ENCODE data around the gene SLC26A9.

SLC26A9 gene

GRCh38 chr1:205943245-205943644, at the start of gene SLC26A9:
Gene SLC26A9, minus strand, starts transcription at chr1:205943456. Its CDS starts 7,636 bp downstream, at chr1:205935820.
- no peak for DNase-seq (ENCODE audit: low read depth in 3 of 3)

GRCh38 chr1:205992218-205992882, 49.1 kb upstream of the SLC26A9 start:
- no peak for DNase-seq (ENCODE audit: low read depth in 3 of 3)

- no peak for DNase-seq (ENCODE audit: low read depth in 3 of 3)
These were observed 48.0 kb upstream of the SLC26A9 start for GRCh38 chr1:205991237-205991636.

- no peak for DNase-seq (ENCODE audit: low read depth in 3 of 3)
These were observed 47.0 kb upstream of the SLC26A9 start for GRCh38 chr1:205990226-205990625.

GRCh38 chr1:205989786-205990185, 46.5 kb upstream of the SLC26A9 start:
- DNase-seq (ENCODE audit: low read depth in 3 of 3): no peak

- DNase-seq (ENCODE audit: low read depth in 3 of 3): no peak
These were observed 45.3 kb upstream of the SLC26A9 start for GRCh38 chr1:205988585-205988995.

- DNase-seq (ENCODE audit: low read depth in 3 of 3): no peak
These were observed 43.6 kb upstream of the SLC26A9 start for GRCh38 chr1:205986861-205987260.

GRCh38 chr1:205986292-205986691, 43.0 kb upstream of the SLC26A9 start:
- no peak for DNase-seq (ENCODE audit: low read depth in 3 of 3)

- DNase-seq (ENCODE audit: low read depth in 3 of 3): no peak
These were observed 42.2 kb upstream of the SLC26A9 start for GRCh38 chr1:205985330-205986005.

- DNase-seq (ENCODE audit: low read depth in 3 of 3): peak in 1 of 3 experiments; percentile 25
These were observed 40.9 kb upstream of the SLC26A9 start for GRCh38 chr1:205983925-205984725.

- no peak for DNase-seq (ENCODE audit: low read depth in 3 of 3)
These were observed 38.0 kb upstream of the SLC26A9 start for GRCh38 chr1:205981257-205981656.

GRCh38 chr1:205980237-205980870, 37.1 kb upstream of the SLC26A9 start:
- no peak for DNase-seq (ENCODE audit: low read depth in 3 of 3)

GRCh38 chr1:205979301-205979700, 36.0 kb upstream of the SLC26A9 start:
- no peak for DNase-seq (ENCODE audit: low read depth in 3 of 3)

- no peak for DNase-seq (ENCODE audit: low read depth in 3 of 3)
These were observed 35.4 kb upstream of the SLC26A9 start for GRCh38 chr1:205978676-205979075.

- DNase-seq (ENCODE audit: low read depth in 3 of 3): peak; percentile 58 to 74 (median 61)
These were observed 34.3 kb upstream of the SLC26A9 start for GRCh38 chr1:205977402-205978014.

- no peak for DNase-seq (ENCODE audit: low read depth in 3 of 3)
These were observed 33.6 kb upstream of the SLC26A9 start for GRCh38 chr1:205976708-205977401.

GRCh38 chr1:205976036-205976435, 32.8 kb upstream of the SLC26A9 start:
- DNase-seq (ENCODE audit: low read depth in 3 of 3): no peak

GRCh38 chr1:205975387-205975998, 32.2 kb upstream of the SLC26A9 start:
- no peak for DNase-seq (ENCODE audit: low read depth in 3 of 3)

GRCh38 chr1:205974712-205975111, 31.5 kb upstream of the SLC26A9 start:
- DNase-seq (ENCODE audit: low read depth in 3 of 3): no peak

GRCh38 chr1:205973377-205974232, 30.3 kb upstream of the SLC26A9 start:
- no peak for DNase-seq (ENCODE audit: low read depth in 3 of 3)
